22Rv1 (cell line): Measurements from ENCODE around the gene KAT5.
A peak's percentile ranks its signal among the peaks of the same experiment; 100 is the strongest.

Experiments
- H3K27ac ChIP-seq: fragments of 450-650 bp; 2 replicates; pipeline ENCODE4 v1.5.1; 2017
- CTCF ChIP-seq: fragments of 450-650 bp; IDR thresholded peaks from 2 replicates; pipeline ENCODE4 v1.5.1; 2017; ENCODE audit warnings: mild to moderate bottlenecking
- ZFX ChIP-seq: fragments of 450-650 bp; IDR thresholded peaks from 2 replicates; pipeline ENCODE4 v1.6.1; 2017; ENCODE audit warnings: antibody characterized with exemption, borderline replicate concordance

The KAT5 gene

GRCh38 chr11:65736810-65737209 is 24.8 kb downstream of the KAT5 start:
- H3K27ac ChIP-seq = no peak overlapping the region
- TF ChIP-seq CTCF = no peak
- TF ChIP-seq ZFX = no peak

- H3K27ac ChIP-seq = no peak overlapping the region
- TF ChIP-seq CTCF (no peak), ZFX (no peak)
These were observed 27.0 kb downstream of the KAT5 start for GRCh38 chr11:65739022-65739421.

GRCh38 chr11:65741185-65741584 is 29.1 kb downstream of the KAT5 start:
- no peak overlapping the region for H3K27ac ChIP-seq
- no peak for TF ChIP-seq CTCF
- no peak for TF ChIP-seq ZFX

GRCh38 chr11:65742353-65742752 is 30.3 kb downstream of the KAT5 start:
- H3K27ac ChIP-seq = no peak overlapping the region
- TF ChIP-seq CTCF (no peak), ZFX (no peak)

GRCh38 chr11:65743681-65744025 is 31.6 kb downstream of the KAT5 start:
- no peak overlapping the region for H3K27ac ChIP-seq
- no peak for TF ChIP-seq CTCF
- no peak for TF ChIP-seq ZFX

GRCh38 chr11:65744026-65744698 is 32.1 kb downstream of the KAT5 start:
- peak; percentile 79; the same call in 1 of the 2 replicates for TF ChIP-seq CTCF
- no peak for TF ChIP-seq ZFX
- no peak overlapping the region for H3K27ac ChIP-seq

GRCh38 chr11:65744699-65745042 is 32.6 kb downstream of the KAT5 start:
- no peak overlapping the region for H3K27ac ChIP-seq
- TF ChIP-seq ZFX = no peak
- peak; percentile 49 for TF ChIP-seq CTCF
